Measurements from ENCODE around the gene AP2A2.

Gene AP2A2

DNA sequence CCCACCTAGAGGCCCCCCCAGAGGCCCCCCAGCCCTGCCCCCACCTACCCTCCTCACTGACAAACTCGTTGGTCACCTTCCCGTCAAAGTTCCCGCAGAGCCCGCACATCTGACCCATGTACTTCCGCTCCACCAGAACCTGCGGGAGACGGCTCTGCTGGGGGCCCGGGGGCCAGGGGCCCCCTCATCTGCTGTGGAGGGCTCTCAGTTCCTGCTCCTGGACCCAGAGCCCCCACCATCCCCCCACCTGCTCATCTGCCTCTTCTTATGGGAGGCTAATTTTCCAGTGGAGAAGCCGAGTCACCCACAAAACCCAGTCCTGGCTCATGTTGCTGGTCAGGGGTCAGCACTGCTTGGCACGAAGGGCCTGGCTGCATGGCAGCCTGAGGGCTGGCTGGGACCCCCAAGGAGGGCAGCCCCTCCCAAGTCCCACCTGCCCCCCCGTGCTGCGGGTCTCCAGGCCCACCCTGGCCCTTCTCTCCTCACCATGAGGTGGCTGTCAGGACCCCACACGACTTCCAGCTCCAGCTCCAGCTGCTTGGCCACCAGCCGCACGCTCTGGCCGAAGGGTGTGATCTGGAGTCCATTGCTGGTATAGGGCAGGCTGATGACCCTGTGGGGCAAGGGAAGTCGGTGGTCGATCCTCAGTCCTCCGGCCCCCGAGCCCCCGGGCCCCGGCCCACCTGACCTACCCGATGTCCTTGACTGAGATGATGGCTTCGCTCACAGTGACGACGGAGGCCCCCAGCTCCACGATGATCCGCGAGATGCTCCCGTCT, 105.6 kb downstream of the AP2A2 start:
- DNase-seq (ENCODE audit: low read depth) = no peak
- no peak overlapping the region for H3K4me3 ChIP-seq (ENCODE audit: low read depth, low read length)
- TF ChIP-seq, protein P1, sequence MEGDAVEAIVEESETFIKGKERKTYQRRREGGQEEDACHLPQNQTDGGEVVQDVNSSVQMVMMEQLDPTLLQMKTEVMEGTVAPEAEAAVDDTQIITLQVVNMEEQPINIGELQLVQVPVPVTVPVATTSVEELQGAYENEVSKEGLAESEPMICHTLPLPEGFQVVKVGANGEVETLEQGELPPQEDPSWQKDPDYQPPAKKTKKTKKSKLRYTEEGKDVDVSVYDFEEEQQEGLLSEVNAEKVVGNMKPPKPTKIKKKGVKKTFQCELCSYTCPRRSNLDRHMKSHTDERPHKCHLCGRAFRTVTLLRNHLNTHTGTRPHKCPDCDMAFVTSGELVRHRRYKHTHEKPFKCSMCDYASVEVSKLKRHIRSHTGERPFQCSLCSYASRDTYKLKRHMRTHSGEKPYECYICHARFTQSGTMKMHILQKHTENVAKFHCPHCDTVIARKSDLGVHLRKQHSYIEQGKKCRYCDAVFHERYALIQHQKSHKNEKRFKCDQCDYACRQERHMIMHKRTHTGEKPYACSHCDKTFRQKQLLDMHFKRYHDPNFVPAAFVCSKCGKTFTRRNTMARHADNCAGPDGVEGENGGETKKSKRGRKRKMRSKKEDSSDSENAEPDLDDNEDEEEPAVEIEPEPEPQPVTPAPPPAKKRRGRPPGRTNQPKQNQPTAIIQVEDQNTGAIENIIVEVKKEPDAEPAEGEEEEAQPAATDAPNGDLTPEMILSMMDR (IDR thresholded peaks at IDR 0.05; ENCODE audit: low read depth, low read length, missing control alignments) = no peak

DNA sequence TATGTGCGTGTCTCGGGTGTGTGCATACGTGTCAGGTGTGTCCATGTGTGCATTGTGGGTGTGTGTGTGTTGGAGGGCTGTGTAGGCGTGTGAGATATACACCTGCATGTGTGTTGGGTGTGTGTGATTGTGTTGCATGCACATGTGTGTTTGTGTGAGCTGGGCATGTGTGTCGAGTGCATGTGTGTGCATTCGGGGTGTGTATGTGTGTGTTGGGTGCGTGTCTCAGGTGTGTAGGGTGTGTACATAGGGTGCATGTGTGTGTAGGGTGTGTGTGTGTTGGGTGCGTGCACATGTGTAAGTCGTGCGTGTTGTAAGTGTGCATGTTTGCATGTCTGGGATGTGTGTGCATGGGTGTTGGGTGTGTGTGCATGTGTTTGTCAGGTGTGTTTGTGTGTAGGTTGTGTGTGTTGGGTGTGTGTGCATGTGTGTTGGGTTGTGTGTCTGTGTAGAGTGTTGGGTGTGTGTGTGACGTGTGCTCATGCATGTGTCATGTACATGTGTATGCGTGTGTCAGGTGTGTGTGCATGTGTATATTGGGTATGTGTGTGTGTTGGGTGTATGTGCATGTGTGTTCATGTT, 106.7 kb downstream of the AP2A2 start:
- DNase-seq (ENCODE audit: low read depth) = no peak
- TF ChIP-seq, protein P1 (IDR thresholded peaks at IDR 0.05; ENCODE audit: low read depth, low read length, missing control alignments) = no peak
- H3K4me3 ChIP-seq (ENCODE audit: low read depth, low read length) = no peak overlapping the region

DNA sequence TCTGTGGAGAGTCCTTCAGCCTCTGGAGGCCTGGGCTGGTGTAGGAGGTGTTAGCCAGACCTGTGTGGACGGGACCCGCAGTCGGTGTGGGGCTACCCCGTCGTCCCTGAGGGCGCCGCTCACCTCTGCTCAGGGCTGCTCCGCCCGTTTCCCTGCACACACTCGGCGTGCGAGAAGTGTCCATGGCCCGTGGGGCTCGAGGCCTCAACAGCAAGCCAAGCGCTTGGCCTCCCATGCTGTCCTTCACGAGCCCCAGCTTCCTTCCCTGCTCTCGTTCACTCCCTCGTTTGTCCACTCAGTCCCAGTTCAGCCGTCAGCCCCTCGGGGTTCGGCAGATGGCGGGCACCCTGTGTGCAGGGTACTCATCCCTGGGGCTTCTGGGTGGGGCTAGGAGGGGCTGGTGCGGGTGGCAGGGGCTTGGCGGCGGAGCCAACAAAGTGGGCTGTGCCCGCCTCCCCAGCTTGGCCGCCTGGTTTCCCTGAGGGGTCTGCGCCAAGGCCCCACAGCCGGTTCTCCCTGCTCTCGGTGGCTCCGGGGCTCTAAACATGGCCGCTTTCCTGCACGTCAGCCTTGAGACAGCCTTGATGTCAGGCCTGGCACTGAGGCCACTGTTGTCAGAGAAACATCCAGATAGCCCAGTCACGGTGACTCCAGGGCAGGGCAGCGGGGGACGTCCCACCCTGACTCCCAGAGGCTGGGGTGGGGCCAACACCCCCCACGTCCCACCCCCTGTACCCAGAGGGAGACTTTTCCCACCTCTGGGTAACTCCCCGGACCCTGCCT, 107.5 kb downstream of the AP2A2 start:
- no peak for DNase-seq (ENCODE audit: low read depth)
- TF ChIP-seq, protein P1 (IDR thresholded peaks at IDR 0.05; ENCODE audit: low read depth, low read length, missing control alignments) = no peak
- H3K4me3 ChIP-seq (ENCODE audit: low read depth, low read length) = no peak overlapping the region

DNA sequence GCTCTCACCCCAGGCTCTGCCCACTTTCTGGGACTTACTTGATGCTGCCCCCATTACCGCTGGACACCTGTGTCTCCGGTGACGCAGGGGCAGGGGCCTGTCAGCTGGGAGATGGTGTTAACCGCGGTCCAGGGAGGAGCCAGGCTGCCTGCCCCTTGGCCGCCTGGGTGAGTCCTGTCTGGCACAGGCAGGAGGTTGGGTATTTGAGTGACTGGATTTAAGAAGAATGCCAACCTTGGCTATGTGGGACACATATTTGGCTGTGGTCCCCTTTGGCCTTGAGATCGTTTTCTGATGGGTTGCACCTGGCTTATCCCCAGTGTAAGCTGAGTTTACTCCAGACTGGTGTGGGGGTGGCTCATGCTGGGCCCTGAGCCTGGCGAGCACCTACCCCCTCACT, 108.3 kb downstream of the AP2A2 start:
- no peak overlapping the region for H3K4me3 ChIP-seq (ENCODE audit: low read depth, low read length)
- DNase-seq (ENCODE audit: low read depth) = no peak
- TF ChIP-seq, protein P1 (IDR thresholded peaks at IDR 0.05; ENCODE audit: low read depth, low read length, missing control alignments) = no peak

DNA sequence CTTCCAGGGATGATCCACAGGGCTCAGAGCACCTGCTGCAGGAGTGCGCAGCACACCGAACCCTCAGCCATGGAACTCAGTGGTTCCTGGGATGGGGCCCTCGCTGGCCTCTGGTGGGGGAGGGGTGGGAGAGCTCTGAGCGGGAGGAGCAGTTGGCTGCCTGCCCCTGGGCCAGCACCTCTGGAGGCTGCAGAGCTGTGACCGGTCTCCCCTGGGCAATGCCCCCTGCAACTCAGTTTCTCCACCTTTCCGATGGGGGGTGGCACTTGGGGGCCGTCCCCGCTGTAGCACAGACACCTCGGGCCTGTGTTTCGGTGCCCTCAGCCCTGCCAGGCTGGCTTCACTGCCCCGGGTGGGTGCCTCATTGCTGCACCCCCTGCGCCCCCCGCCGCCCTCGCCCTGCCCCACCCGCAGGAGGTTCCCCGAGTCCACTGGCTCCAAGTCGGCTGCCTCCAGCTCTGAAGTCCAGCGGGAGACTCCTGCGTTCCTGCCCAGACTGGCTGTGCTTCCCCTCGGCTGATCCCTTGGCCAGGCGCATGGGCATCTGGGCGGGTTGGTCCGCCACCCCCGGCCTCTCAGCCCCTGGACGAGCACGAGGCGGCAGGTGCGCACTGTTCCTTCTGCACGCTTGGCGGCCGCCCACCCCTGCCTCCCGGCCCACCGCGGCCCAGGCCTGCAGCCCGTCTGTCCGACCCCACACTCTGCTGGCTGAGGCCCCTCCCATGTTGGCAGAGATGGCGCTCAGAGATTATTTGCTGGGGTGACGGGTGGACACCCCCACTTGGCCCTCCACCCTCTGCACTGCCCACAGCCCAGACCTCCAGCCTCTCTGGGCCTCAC, 109.0 kb downstream of the AP2A2 start:
- H3K4me3 ChIP-seq (ENCODE audit: low read depth, low read length) = no peak overlapping the region
- TF ChIP-seq, protein P1 (IDR thresholded peaks at IDR 0.05; ENCODE audit: low read depth, low read length, missing control alignments) = no peak
- no peak for DNase-seq (ENCODE audit: low read depth)

DNA sequence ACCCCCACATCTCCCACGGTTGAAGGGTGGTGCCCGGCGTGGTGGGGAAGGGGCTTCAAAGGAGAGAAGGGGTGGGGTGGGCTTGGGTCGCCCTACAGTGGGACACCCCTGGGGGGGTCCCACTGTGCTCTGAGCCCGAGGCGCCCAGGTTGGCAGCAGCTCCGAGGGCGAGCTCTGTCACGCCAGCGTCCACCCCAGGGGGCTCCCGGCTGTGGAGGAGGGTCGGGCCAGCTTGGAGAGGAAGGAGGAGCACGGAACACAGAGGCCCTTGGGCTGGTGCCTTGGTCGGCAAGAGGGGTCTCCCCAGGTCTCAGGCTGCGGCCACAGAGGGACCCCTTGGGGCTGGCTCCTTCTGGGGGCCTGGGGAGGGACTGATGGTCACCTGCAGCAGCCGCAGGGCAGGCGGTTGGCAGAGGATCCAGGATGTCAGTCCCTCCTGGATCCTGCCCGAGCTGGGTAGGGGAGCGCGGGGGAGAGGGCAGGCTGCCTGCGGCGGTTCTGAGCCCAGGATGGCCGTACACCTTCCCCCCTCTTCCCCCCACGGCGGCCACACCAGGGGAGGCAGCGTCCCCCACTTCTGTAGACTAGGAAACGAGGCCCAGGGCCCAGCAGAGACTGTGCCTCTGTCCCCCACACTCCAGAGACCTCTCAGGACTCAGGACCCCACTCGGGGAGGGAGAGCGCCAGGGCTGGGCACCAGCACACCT, 110.1 kb downstream of the AP2A2 start:
- TF ChIP-seq, protein P1 (IDR thresholded peaks at IDR 0.05; ENCODE audit: low read depth, low read length, missing control alignments) = no peak
- no peak for DNase-seq (ENCODE audit: low read depth)
- no peak overlapping the region for H3K4me3 ChIP-seq (ENCODE audit: low read depth, low read length)
